Smooth muscle cell (in vitro differentiated cells): Measurements from ENCODE around the gene FLOT2. TPM values are rescaled to one million over a fixed set of nuclear protein-coding genes. Genes with fewer than 3 reads are reported as not detected.

Experiments
- DNase-seq: peaks from one replicate; lab custom pipeline; 2025; ENCODE audit not compliant: unreplicated experiment; lab: John Stamatoyannopoulos, UW
- H2AFZ ChIP-seq: fragments of 200-600 bp; sonication (generic); 2 replicates; pipeline ENCODE4 v1.6.0; 2016; ENCODE audit warnings: antibody characterized with exemption, low read depth, mild to moderate bottlenecking
- H3F3A ChIP-seq: fragments of 200-600 bp; sonication (generic); 2 replicates; pipeline ENCODE4 v1.6.0; 2017; ENCODE audit warnings: antibody characterized with exemption, low read depth
- H3K27ac ChIP-seq: fragments of 200-600 bp; sonication (generic); 2 replicates; pipeline ENCODE4 v1.5.1; 2016; ENCODE audit warnings: low read depth, mild to moderate bottlenecking
- H3K27me3 ChIP-seq: fragments of 200-600 bp; sonication (generic); 2 replicates; pipeline ENCODE4 v1.6.1; 2016; ENCODE audit warnings: low read depth, mild to moderate bottlenecking
- H3K36me3 ChIP-seq: fragments of 200-600 bp; sonication (generic); 2 replicates; pipeline ENCODE4 v1.5.1; 2016; ENCODE audit warnings: low read depth
- H3K4me1 ChIP-seq: fragments of 200-600 bp; sonication (generic); 2 replicates; pipeline ENCODE4 v1.5.1; 2016; ENCODE audit warnings: low read depth
- H3K4me2 ChIP-seq: fragments of 200-600 bp; sonication (generic); 2 replicates; pipeline ENCODE4 v1.6.0; 2016; ENCODE audit warnings: mild to moderate bottlenecking
- H3K4me3 ChIP-seq: fragments of 200-600 bp; sonication (generic); 2 replicates; pipeline ENCODE4 v1.5.1; 2016; ENCODE audit warnings: mild to moderate bottlenecking
- H3K79me2 ChIP-seq: fragments of 200-600 bp; sonication (generic); 2 replicates; pipeline ENCODE4 v1.6.0; 2016; ENCODE audit warnings: low read depth, mild to moderate bottlenecking
- H3K9ac ChIP-seq: fragments of 200-600 bp; sonication (generic); 2 replicates; pipeline ENCODE4 v1.6.0; 2016; ENCODE audit warnings: low read depth
- H3K9me3 ChIP-seq: fragments of 200-600 bp; sonication (generic); replicated peaks from 2 replicates; pipeline ENCODE4 v1.5.1; 2016; ENCODE audit warnings: low read depth
- H4K20me1 ChIP-seq: fragments of 200-600 bp; sonication (generic); 2 replicates; pipeline ENCODE4 v1.6.0; 2016; ENCODE audit warnings: low read depth
- WGBS: methylation state at CpG from one replicate; pipeline ENCODE4 v1.1.7; 2016; ENCODE audit warnings: low lambda C conversion rate; 5-methylcytosine and 5-hydroxymethylcytosine counted together
- polyA plus RNA-seq: library from polyadenylated mRNA; unstranded; fragments of >200 nt; fragmentation: Nextera tagmentation; extraction: Ambion mirVana; gene quantifications from 2 replicates; pipeline ENCODE4 v1.2.1, GENCODE V29; 2016
- total RNA-seq: library from RNA; depleted of rRNA; stranded (reverse); fragments of >200 nt; gene quantifications from 2 replicates; pipeline ENCODE4 v1.2.3, GENCODE V29; 2014
- TF ChIP-seq, protein P1 (sequence below): fragments of 200-600 bp; sonication (generic); IDR thresholded peaks from 2 replicates; pipeline ENCODE4 v1.5.1; 2017; ENCODE audit warnings: borderline replicate concordance, mild to moderate bottlenecking, antibody characterized with exemption; ENCODE audit not compliant: insufficient read depth, poor library complexity, severe bottlenecking

The FLOT2 gene, protein sequence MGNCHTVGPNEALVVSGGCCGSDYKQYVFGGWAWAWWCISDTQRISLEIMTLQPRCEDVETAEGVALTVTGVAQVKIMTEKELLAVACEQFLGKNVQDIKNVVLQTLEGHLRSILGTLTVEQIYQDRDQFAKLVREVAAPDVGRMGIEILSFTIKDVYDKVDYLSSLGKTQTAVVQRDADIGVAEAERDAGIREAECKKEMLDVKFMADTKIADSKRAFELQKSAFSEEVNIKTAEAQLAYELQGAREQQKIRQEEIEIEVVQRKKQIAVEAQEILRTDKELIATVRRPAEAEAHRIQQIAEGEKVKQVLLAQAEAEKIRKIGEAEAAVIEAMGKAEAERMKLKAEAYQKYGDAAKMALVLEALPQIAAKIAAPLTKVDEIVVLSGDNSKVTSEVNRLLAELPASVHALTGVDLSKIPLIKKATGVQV
- 18.1 and 20.1 TPM in 2 replicates for total RNA-seq
- polyA plus RNA-seq: 40.1 and 58.3 TPM in 2 replicates

DNA sequence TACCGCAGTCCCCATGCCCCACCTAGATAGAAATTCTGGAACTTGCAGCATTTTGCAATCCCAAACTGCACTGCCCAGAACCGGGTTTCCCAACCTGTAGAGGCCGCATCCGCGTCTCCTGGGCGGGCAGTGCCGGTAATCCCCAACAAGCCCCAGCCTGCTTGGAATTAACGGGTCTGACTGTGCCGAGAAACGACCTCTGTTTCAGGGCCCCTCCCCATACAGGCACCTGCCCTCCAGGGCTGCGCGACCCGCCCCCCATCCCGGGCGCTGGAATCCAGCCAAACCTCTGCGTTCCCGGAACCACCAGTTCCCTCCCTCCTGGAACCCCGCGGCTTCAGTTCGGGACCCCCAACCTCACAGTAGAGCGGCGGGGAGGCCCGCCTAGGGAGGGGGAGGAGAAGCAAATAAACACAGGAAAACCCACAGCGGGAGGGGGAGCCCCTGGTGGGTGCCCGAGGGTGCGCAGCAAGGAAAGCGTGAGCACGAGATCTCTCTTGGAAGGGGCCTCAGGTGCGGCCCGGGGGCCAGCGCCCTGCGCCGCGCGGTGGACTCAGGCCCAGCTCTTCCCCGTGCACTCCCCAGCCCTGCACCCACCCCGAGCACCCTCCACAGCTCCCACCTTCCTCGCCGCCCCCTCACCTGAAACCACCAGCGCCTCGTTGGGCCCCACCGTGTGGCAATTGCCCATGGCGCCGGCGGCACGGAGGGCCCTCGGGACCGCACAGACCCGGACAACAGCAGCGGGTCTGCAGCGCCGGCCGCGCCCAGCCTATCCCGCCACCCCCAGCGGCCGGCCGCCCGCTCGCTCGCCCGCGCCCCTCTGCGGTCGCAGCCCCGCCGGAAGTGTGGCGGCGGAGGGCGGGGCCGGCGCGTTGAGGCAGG is at the start of gene FLOT2:
TSS of gene FLOT2 (minus strand) at position 850 of the 885 bp plus-strand sequence. CDS start at position 691, 159 bp downstream.
- Histone ChIP-seq H3K9ac (peak within 1 kb of the TSS; percentile 28), H3K9me3 (no peaks in the 10 kb centered on the region), H3F3A (peaks cover 16% of the 10 kb centered on the region), H3K27me3 (no peaks in the 10 kb centered on the region), H4K20me1 (peaks cover 11% of the 10 kb centered on the region), H3K4me2 (peak within 1 kb of the TSS; percentile 99), H3K27ac (no peak within 1 kb of the TSS), H3K36me3 (no peaks in the 10 kb centered on the region), H3K79me2 (peaks cover 19% of the 10 kb centered on the region), H2AFZ (peak within 1 kb of the TSS; percentile 98), H3K4me1 (peaks cover 13% of the 10 kb centered on the region), H3K4me3 (peak within 1 kb of the TSS; percentile 94)
- DNase-seq: no peak
- TF ChIP-seq, protein P1, sequence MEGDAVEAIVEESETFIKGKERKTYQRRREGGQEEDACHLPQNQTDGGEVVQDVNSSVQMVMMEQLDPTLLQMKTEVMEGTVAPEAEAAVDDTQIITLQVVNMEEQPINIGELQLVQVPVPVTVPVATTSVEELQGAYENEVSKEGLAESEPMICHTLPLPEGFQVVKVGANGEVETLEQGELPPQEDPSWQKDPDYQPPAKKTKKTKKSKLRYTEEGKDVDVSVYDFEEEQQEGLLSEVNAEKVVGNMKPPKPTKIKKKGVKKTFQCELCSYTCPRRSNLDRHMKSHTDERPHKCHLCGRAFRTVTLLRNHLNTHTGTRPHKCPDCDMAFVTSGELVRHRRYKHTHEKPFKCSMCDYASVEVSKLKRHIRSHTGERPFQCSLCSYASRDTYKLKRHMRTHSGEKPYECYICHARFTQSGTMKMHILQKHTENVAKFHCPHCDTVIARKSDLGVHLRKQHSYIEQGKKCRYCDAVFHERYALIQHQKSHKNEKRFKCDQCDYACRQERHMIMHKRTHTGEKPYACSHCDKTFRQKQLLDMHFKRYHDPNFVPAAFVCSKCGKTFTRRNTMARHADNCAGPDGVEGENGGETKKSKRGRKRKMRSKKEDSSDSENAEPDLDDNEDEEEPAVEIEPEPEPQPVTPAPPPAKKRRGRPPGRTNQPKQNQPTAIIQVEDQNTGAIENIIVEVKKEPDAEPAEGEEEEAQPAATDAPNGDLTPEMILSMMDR: peak; percentile 20
- WGBS: under 1% methylated on average over 50 of the region's 73 CpGs

- no peak for DNase-seq
- Histone ChIP-seq H3K27me3 (no peaks in the 10 kb centered on the region), H4K20me1 (peaks cover 79% of the 10 kb centered on the region), H3K4me2 (no peak overlapping the region), H2AFZ (no peak overlapping the region), H3K36me3 (peaks cover 3% of the 10 kb centered on the region), H3K9ac (no peak overlapping the region), H3F3A (peaks cover 26% of the 10 kb centered on the region), H3K4me3 (no peak overlapping the region), H3K9me3 (no peaks in the 10 kb centered on the region), H3K79me2 (peaks cover 94% of the 10 kb centered on the region), H3K27ac (peak overlapping the region; percentile 36), H3K4me1 (peaks cover 23% of the 10 kb centered on the region)
- TF ChIP-seq, protein P1: no peak
- 78% methylated on average over 4 of the region's 4 CpGs for WGBS
These were observed 48.7 kb upstream of the FLOT2 start for GRCh38 chr17:28946239-28946638.

DNA sequence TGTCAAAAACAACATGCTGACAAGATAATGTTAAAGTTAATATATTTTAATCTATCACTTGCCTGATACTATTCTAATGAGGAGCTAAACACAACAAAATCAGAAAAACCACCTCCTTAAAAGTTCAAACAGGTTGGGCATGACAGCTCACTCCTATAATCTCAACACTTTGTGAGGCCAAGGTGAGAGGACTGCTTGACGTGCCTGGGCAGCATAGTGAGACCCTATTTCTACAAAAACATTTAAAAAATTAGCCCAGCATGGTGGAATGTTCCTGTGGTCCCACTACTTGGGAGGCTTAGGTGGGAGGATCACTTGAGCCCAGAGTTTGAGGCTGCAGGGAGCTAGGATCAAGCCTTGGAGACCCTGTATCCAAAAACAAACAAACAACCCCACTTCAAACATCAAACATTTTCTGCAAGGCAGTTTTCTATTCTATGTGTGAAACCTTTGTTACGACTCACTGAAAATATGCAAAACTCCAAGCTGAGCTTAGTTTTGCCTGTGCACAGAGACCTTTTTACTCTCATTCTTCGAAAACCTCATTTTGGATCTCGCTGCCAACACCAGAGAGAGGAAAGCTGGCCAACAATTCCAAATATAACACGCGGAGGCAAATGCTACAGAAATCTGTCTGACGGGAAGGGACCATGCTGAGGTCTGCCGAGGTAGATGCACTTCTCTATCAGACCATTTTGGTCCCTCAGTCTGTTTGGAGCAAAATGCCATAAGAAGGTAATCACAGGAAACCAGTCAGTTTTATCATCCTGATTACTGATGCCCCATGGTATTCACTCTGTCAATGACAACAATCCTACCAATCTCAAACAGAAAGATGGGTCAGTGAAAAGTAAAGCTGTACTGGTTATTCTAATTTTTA is 47.6 kb upstream of the FLOT2 start:
- Histone ChIP-seq H3K4me3 (no peak overlapping the region), H3K79me2 (peaks cover 97% of the 10 kb centered on the region), H3K4me1 (peaks cover 34% of the 10 kb centered on the region), H3K9ac (no peak overlapping the region), H2AFZ (no peak overlapping the region), H3K9me3 (no peaks in the 10 kb centered on the region), H3K27me3 (no peaks in the 10 kb centered on the region), H4K20me1 (peaks cover 90% of the 10 kb centered on the region), H3F3A (peaks cover 22% of the 10 kb centered on the region), H3K4me2 (peak overlapping the region; percentile 25), H3K36me3 (peaks cover 3% of the 10 kb centered on the region), H3K27ac (peak overlapping the region; percentile 36)
- WGBS: 94% methylated on average over 8 of the region's 8 CpGs
- no peak for DNase-seq
- TF ChIP-seq, protein P1: no peak
